Hepatocyte (in vitro differentiated cells): ENCODE measurements around the gene ANKRD10.

Experiments
- CTCF ChIP-seq: fragments of 200-600 bp; sonication (generic); IDR thresholded peaks from 2 replicates; pipeline ENCODE4 v1.5.1; 2016; ENCODE audit warnings: antibody characterized with exemption, mild to moderate bottlenecking; ENCODE audit not compliant: poor library complexity
- EZH2 ChIP-seq: fragments of 200-600 bp; sonication (generic); IDR thresholded peaks from 2 replicates; pipeline ENCODE4 v1.6.1; 2016; ENCODE audit warnings: antibody characterized with exemption, mild to moderate bottlenecking, borderline replicate concordance

- no peak for TF ChIP-seq CTCF
- TF ChIP-seq EZH2, result no peak
These were observed 64.0 kb downstream of the ANKRD10 start for GRCh38 chr13:110850840-110851239.
